ENCODE results near the gene ATP8A2.

The ATP8A2 gene

DNA sequence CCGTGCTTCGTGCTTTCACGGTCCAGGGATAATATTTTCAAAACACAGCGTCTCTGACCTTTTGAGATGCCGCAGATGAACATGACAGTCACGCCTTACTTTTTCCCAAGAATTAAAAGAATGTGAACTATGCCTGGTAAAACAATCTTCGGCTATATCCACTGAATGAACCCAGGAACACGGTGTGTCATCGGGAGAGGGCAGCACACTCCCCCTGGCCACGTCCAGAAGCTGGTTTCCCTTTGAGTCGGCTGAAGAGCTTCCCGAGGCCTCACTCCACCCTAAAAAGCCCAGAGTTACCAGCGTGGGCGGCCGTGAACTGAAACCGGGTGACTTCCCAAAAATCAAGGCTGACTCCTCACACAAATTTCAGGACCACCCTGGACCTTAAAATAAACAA, 702.9 kb downstream of the ATP8A2 start:
- H3K36me3 ChIP-seq (ENCODE audit: control insufficient read depth, insufficient read depth, low read length) = no peaks in the 10 kb centered on the region
- no peak overlapping the region for H3K4me3 ChIP-seq (replicated peaks; ENCODE audit: low read depth, low read length)
- no peak for TF ChIP-seq CTCF (IDR thresholded peaks at IDR 0.05; ENCODE audit: insufficient read depth, low read length, poor library complexity, severe bottlenecking)
- DNase-seq (ENCODE audit: extremely low read depth, insufficient read length) = no peak
- no peaks in the 10 kb centered on the region for H3K27me3 ChIP-seq (replicated peaks; ENCODE audit: control insufficient read depth, insufficient read depth, low read length)

Data from GM06990 (cell line).